ENCODE results near the gene CACNA1E. TPM values are rescaled to one million over a fixed set of nuclear protein-coding genes. Genes with fewer than 3 reads are reported as not detected.

The CACNA1E gene
- total and polyA plus RNA-seq, 2 of the 4 experiments (the other 2 are of a cell fraction): not detected

- Histone ChIP-seq H2BK15ac (ENCODE audit: low read depth, low read length) (no peak overlapping the region), H2BK20ac (ENCODE audit: low read depth, low read length) (no peak overlapping the region), H3K79me1 (ENCODE audit: low read depth in 1 of 2, low read length in 2 of 2) (no peaks in the 10 kb centered on the region), H3K4me3 (ENCODE audit: insufficient read depth, low read depth, low read length) (no peak overlapping the region), H3K4me2 (ENCODE audit: low read depth, low read length) (no peak overlapping the region), H4K91ac (ENCODE audit: insufficient read depth, low read depth, low read length) (no peak overlapping the region), H4K8ac (ENCODE audit: low read depth in 2 of 2, low read length in 2 of 2) (no peak overlapping the region), H3K27ac (ENCODE audit: insufficient read depth, low read length) (no peak overlapping the region), H4K5ac (ENCODE audit: low read depth, low read length) (no peak overlapping the region), H3K23ac (ENCODE audit: low read depth, low read length) (no peak overlapping the region), H3K27me3 (ENCODE audit: control insufficient read depth, insufficient read depth, low read length) (no peaks in the 10 kb centered on the region), H3K4me1 (ENCODE audit: control insufficient read depth, insufficient read depth, low read length) (no peaks in the 10 kb centered on the region), H3K14ac (replicated peaks; ENCODE audit: low read depth, low read length) (no peak overlapping the region), H2AK9ac (replicated peaks; ENCODE audit: low read depth, low read length, poor library complexity) (no peak overlapping the region), H3K9me3 (ENCODE audit: control insufficient read depth, insufficient read depth, low read length) (no peaks in the 10 kb centered on the region), H3K9ac (ENCODE audit: low read depth, low read length) (no peak overlapping the region), H2BK120ac (ENCODE audit: low read depth, low read length) (no peak overlapping the region), H2BK5ac (ENCODE audit: low read depth, low read length, poor library complexity, severe bottlenecking) (no peak overlapping the region), H3K4ac (ENCODE audit: low read depth, low read length) (no peak overlapping the region), H4K20me1 (ENCODE audit: insufficient read depth, low read length) (no peaks in the 10 kb centered on the region), H3K18ac (ENCODE audit: low read depth, low read length) (no peak overlapping the region), H2AFZ (replicated peaks; ENCODE audit: low read length, poor library complexity) (no peak overlapping the region), H2AK5ac (ENCODE audit: low read depth, low read length) (no peak overlapping the region), H3K9me1 (ENCODE audit: insufficient read depth, low read length) (no peaks in the 10 kb centered on the region), H3K56ac (ENCODE audit: extremely low read depth, insufficient read depth, low read length) (no peak overlapping the region), H3K36me3 (ENCODE audit: control insufficient read depth, insufficient read depth, low read length) (no peaks in the 10 kb centered on the region)
- ChIA-PET CTCF (no interaction called here), POLR2A (ENCODE audit: unreplicated experiment) (no interaction called here)
- TF ChIP-seq NFE2L2 (IDR thresholded peaks at IDR 0.05; ENCODE audit: low read depth, low read length) (no peak), RFX5 (IDR thresholded peaks at IDR 0.05; ENCODE audit: low read depth, low read length) (no peak), BHLHE40 (IDR thresholded peaks at IDR 0.05; ENCODE audit: low read depth, low read length) (no peak), MAFK (IDR thresholded peaks at IDR 0.05; ENCODE audit: low read depth, low read length) (no peak), SMC3 (IDR thresholded peaks at IDR 0.05; ENCODE audit: low read depth, low read length) (no peak), FOS (IDR thresholded peaks at IDR 0.05; ENCODE audit: low read depth, low read length) (no peak), USF2 (IDR thresholded peaks at IDR 0.05; ENCODE audit: low read depth, low read length) (no peak), ELK1 (IDR thresholded peaks at IDR 0.05; ENCODE audit: borderline replicate concordance, low read depth, low read length) (no peak), CTCF (conservative IDR thresholded peaks at IDR 0.05; ENCODE audit: low read depth, low read length) (no peak), MXI1 (IDR thresholded peaks at IDR 0.05; ENCODE audit: borderline replicate concordance, low read depth, low read length) (no peak)
- DNase-seq: no peak
- ATAC-seq (ENCODE audit: low read depth): no peak
- no TSS peak for BruUV-seq (replicated peaks)
- dilution Hi-C loops (cut with HindIII; ENCODE audit: low sequenced_read_pairs, unreplicated experiment): no loop called here
- in situ Hi-C loops (cut with MboI; ENCODE audit: low sequenced_read_pairs): no loop called here
- intact Hi-C loops (cut with micrococcal nuclease): no loop called here
- 50% methylated on average over 2 of the region's 4 CpGs; no CpG with 5 or more reads in 1 of the 2 experiments for WGBS, 2 experiments (ENCODE audit: extremely low coverage in 2 of 2, insufficient read length in 1 of 2)
These were observed 16.5 kb downstream of the CACNA1E start for GRCh38 chr1:181499825-181500224.

All from IMR-90 (cell line).